ENCODE results near the gene STAT5A.
"Not testable (repeated sequence)": the region's sequence is repeated elsewhere in the genome, so short reads cannot be mapped to it uniquely, and the experiment has no call there.

The STAT5A gene

GRCh38 chr17:42338427-42338985 lies 50.2 kb downstream of the STAT5A start:
- DNase-seq: no peak

DNA sequence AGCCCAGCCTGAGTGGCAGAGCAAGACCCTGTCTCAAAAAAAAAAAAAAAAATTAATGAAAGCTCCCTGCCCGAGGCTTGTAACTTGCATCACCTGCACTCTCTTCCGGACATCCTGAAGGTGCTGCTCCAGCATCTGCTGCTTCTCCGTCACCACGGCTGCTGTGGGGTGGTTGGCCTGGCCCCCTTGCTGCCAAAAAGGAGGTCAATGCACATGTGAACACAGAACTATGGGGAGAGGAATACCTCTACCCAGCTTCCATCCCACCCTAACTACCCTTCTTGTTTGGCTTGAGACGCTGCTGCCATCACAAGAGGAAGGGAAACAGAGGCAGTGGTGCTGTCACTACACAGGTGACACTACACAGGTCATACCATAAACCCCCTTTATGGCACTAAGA lies 50.9 kb downstream of the STAT5A start:
- no peak for DNase-seq

GRCh38 chr17:42340691-42341127 lies 52.4 kb downstream of the STAT5A start:
- peak; percentile 74 for DNase-seq

DNA sequence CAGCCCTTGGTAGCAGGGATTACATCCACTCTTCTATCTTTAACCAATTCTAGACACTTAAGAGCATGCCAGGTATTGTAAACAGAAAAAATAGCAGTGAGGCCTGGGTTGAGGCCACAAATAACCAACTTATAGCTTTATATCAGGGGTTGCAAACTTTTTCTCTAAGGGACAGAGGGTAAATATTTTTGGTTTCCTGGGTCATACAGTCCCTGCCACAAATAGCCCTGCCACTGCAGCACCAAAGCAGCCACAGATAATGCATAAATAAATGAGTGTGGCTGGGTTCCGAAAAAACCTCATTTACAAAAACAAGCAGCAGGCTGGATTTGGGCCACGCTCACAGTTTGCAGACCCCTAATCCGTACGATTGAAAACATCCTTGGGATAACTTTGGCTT lies 53.3 kb downstream of the STAT5A start:
- no peak for DNase-seq

- DNase-seq: peak; percentile 83
Observed at GRCh38 chr17:42342242-42343008, 54.1 kb downstream of the STAT5A start.

- DNase-seq: no peak
Observed at GRCh38 chr17:42345396-42346073, 57.2 kb downstream of the STAT5A start.

- DNase-seq: no peak
Observed at GRCh38 chr17:42346481-42346880, 58.2 kb downstream of the STAT5A start.

GRCh38 chr17:42347198-42347597 lies 58.9 kb downstream of the STAT5A start:
- no peak for DNase-seq

GRCh38 chr17:42347606-42348005 lies 59.3 kb downstream of the STAT5A start:
- DNase-seq: no peak

DNA sequence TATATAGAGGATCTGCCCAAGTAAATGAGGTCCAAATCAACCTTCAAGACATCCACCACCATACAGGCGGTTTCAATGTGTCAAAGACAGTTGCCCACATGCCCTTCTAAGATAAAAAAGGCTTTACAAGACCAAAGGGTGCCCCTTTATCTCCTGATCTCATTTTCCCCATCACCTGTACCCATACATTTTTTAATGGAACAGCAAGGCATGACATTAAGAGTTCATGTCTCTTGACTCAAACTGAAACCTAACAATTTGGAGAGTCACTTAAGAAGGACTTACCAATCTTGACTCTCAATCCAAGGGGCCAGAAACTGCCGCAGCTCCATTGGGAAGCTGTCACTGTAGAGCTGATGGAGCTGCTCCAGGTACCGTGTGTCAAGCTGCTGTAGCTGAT lies 59.8 kb downstream of the STAT5A start:
- no peak for DNase-seq

DNA sequence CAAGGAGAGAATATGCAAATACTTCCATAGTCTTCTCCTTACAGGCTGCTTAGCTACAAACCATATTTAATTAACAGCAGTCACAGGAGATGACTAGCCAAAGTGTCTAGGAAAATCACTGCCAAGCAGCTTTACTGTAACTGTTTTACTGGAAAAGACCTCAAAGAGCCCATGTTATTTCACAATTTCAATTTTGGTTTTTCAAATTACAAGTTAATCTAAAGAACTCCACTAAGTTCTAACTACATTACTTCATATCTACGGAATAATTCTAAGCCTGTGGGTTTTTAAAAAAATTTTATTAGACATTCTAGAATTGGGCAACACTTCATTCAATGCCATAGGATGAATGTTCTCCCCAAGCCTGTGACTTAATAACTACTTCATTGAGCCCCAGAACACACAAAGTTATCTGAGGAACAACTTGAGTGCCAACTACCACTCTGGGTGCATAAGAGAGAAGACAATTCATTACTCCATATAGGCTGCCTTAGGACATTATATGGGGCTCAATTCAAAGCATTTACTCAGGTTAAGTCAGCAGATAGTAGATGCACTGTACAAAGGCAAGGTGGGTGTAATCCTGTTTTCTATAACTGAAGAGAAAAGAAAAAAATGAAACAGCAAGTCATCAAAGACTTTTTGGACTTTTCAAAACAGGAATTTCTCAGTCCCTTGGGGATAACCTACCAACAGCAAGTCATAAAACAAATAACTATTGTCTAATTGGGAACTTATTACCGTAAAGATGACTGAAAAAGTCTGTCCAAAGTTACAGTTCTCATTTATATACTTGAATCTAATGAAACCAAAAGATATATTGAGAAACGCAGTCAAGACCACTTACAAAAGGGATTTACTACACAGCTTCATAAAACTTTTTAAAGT lies 66.9 kb downstream of the STAT5A start:
- no peak for DNase-seq

GRCh38 chr17:42358434-42358833 lies 70.1 kb downstream of the STAT5A start:
- no peak for DNase-seq

DNA sequence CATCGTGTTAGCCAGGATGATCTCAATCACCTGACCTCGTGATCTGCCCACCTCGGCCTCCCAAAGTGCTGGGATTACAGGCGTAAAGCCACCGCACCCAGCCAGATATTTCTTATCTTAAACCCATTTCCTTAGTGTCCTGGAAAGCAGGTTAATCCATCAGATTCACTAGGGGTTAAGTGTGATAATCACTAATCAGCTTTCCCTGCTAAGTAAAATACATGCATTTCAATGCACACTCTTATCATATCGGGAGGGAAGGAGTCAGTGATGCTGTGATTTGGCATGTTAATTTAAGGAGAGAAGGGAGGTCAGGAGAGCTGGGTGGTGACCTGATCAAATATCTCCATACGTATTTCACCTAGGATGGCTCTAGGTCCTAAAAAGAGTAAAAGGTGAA lies 70.8 kb downstream of the STAT5A start:
- no peak for DNase-seq

GRCh38 chr17:42360388-42360787 lies 72.1 kb downstream of the STAT5A start:
- not testable (repeated sequence) for DNase-seq
